ENCODE data around the gene RIMS1.
A peak's percentile ranks its signal among the peaks of the same experiment; 100 is the strongest.

The RIMS1 gene

DNA sequence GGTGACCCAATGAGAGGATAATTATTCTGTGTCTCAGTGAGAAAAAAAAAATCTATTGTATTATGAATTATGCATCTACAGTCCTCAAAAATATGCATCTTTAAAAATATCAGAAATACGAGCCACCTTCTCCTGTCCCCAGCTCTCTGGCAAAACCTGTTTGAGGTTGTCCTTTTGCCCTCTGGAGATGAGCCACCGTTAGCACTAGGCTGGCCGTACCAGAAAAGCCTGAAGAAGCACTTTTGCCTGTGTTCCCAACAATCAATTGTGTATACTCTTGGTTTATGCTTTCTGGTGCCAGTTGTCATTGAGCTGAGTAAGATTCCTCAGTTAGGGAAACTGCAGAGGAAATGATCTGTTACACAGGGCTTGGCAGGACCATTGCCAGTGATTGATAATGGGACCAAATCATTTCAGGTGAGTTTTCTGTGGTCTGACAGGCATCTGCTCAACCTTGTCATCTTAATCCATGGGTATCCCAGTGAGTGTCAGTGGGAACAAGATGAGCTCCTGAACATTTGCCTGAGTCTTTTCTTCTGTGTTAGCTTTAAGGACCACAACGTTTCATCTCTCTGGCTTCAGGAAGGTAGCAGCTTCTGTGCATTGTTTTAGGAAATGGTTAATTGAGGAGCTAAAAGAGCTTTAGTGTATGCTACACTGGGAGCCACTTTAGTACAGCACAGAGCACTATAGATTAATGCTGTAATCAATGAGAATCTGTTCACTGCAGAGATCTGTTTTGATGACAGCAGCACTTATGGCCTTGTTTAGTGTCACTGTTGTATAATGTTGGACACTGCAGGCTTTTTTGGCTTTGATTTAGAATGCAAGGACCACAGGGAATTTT, 330.1 kb downstream of the RIMS1 start:
- POLR2A ChIA-PET = interaction anchor here (0.6 kb wide), 1 partner anchor 1245 kb away, joined by 3 read pairs; the partner anchor contains the start of gene MTO1
- no peak for DNase-seq (ENCODE audit: extremely low spot score)
- CTCF ChIA-PET = interaction anchor here (1.2 to 1.7 kb wide), 2 partner anchors 13 to 20 kb away, joined by 4 to 5 read pairs; no protein-coding TSS in a partner anchor
- TF ChIP-seq CTCF (IDR thresholded peaks at IDR 0.05; ENCODE audit: control extremely low read depth, extremely low read depth, low read depth, missing control alignments) = no peak

- no peak for TF ChIP-seq CTCF (IDR thresholded peaks at IDR 0.05; ENCODE audit: control extremely low read depth, extremely low read depth, low read depth, missing control alignments)
- no peak for DNase-seq (ENCODE audit: extremely low spot score)
- ChIA-PET POLR2A (no interaction called here), CTCF (interaction anchor here (1.0 to 1.4 kb wide), 2 partner anchors 9 to 37 kb away, joined by 3 read pairs; no protein-coding TSS in a partner anchor)
These were observed 331.3 kb downstream of the RIMS1 start for GRCh38 chr6:72217626-72218025.

DNA sequence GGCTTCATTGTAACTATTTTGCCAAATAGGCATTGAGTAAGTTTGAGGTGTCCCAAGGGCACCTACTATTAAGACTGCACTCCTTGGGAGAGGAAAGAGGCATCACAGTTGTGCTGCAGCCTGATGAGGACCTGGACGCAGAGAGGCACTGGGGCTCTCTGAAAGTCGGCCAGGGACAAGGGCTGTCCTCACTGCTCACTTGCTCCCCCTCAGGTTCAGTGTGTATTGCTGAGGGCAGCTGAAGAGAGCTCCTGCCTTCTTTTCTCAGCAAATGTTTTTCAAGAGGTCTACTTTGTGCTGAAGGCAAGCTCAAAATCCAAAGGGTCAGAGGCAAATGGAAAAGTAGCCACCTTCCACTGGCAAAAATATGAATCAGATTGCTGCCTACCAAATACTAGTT, 331.8 kb downstream of the RIMS1 start:
- peak; percentile 21 for TF ChIP-seq CTCF (IDR thresholded peaks at IDR 0.05; ENCODE audit: control extremely low read depth, extremely low read depth, low read depth, missing control alignments)
- ChIA-PET POLR2A (no interaction called here), CTCF (interaction anchor here (1.0 to 1.4 kb wide), 2 partner anchors 9 to 37 kb away, joined by 3 read pairs; no protein-coding TSS in a partner anchor)
- peak; percentile 12 for DNase-seq (ENCODE audit: extremely low spot score)

DNA sequence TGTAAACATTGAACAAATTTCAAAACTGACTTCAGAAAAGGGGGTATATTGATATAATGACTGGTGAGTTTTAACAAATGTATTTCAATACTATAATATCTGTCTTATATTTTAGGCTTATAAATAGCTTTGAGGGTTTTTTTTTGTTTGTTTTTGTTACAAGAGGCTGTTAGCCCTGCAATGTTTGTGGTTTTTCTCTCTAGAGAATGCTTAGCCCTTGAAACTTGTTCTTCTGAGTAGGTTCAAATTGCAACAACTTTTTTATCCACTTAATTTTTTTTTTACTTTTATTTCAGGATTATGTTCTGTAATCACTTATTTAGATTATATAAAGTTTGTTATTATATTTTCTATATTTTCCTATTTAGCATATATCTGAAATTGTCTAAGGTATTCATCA, 333.2 kb downstream of the RIMS1 start:
- CTCF ChIA-PET = no interaction called here
- no peak for TF ChIP-seq CTCF (IDR thresholded peaks at IDR 0.05; ENCODE audit: control extremely low read depth, extremely low read depth, low read depth, missing control alignments)
- no peak for DNase-seq (ENCODE audit: extremely low spot score)
- POLR2A ChIA-PET = no interaction called here

DNA sequence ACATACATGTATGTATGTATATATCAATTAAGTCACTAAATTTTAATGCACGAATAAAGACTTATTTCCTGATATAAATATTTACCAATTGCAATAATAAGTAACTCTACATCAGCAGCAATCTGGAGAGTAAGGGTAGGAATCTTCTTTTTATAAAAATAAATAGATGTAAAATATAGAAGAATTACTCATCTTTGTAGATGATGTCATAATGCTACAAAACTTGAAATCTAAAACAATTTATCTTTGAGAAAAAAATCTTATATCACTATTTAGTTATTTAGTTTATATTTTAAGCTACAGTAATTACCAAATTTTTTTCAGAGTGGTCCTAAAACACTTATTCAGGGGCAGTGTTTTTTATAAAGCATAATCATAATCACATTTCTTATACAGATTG, 351.7 kb downstream of the RIMS1 start:
- DNase-seq (ENCODE audit: extremely low spot score) = no peak
- no peak for TF ChIP-seq CTCF (IDR thresholded peaks at IDR 0.05; ENCODE audit: control extremely low read depth, extremely low read depth, low read depth, missing control alignments)
- ChIA-PET CTCF (interaction anchor here (1.0 kb wide), 1 partner anchor 9 kb away, joined by 3 read pairs; no protein-coding TSS in a partner anchor), POLR2A (no interaction called here)

DNA sequence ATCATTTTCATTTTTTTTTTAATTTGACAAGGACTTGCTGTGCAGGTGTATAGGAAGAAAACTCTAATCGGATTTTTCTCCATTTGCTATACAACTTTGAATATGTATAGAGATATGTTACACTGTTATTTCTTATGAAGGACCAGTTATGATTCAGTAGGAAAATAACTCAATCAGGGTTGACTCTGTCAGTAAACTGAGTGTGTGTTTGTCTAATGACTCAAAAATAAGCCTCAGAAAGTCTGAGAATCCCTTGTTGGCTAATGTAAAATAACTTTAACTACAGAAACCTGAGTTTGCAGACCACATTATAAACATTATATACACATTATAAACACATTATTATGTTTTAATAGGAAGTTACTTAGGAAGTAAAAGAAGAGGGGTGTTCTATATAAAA, 352.6 kb downstream of the RIMS1 start:
- no peak for TF ChIP-seq CTCF (IDR thresholded peaks at IDR 0.05; ENCODE audit: control extremely low read depth, extremely low read depth, low read depth, missing control alignments)
- ChIA-PET CTCF (interaction anchor here (1.0 to 1.4 kb wide), 2 partner anchors 10 to 13 kb away, joined by 3 to 4 read pairs; no protein-coding TSS in a partner anchor), POLR2A (no interaction called here)
- DNase-seq (ENCODE audit: extremely low spot score) = no peak

Measured in GM10248 (cell line).